ENCODE data around the gene MAGT1. TPM values are rescaled to one million over a fixed set of nuclear protein-coding genes. Genes with fewer than 3 reads are reported as not detected.
"Not testable (repeated sequence)": the region's sequence is repeated elsewhere in the genome, so short reads cannot be mapped to it uniquely, and the experiment has no call there.

Gene MAGT1
- total and polyA plus RNA-seq, 3 donors from 2014 or later = 25.0 to 31.2 (median 29.1) TPM

DNA sequence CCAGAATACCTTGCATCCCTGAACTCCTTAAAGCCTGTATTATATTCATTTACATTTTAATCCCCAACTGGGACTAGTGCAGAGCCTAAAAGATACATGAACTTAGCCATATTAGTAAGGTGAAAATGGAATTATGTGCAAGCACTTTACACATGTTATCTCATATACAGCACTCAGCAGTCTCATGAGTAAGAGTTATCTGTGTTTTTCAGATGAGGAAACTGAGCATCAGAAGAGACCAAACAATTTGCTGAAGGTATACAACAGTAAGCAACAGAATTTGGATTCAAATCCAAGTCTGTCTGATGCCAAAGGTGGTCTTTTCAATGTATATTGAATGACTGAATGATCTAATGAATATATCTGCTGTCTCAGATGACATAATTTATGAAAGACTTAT lies 27.6 kb upstream of the MAGT1 start:
- DNase-seq = no peak
- no peak overlapping the region for H3K4me3 ChIP-seq
- H3K4me1 ChIP-seq = no peaks in the 10 kb centered on the region
- TF ChIP-seq, protein P1, sequence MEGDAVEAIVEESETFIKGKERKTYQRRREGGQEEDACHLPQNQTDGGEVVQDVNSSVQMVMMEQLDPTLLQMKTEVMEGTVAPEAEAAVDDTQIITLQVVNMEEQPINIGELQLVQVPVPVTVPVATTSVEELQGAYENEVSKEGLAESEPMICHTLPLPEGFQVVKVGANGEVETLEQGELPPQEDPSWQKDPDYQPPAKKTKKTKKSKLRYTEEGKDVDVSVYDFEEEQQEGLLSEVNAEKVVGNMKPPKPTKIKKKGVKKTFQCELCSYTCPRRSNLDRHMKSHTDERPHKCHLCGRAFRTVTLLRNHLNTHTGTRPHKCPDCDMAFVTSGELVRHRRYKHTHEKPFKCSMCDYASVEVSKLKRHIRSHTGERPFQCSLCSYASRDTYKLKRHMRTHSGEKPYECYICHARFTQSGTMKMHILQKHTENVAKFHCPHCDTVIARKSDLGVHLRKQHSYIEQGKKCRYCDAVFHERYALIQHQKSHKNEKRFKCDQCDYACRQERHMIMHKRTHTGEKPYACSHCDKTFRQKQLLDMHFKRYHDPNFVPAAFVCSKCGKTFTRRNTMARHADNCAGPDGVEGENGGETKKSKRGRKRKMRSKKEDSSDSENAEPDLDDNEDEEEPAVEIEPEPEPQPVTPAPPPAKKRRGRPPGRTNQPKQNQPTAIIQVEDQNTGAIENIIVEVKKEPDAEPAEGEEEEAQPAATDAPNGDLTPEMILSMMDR (IDR thresholded peaks at IDR 0.05) = no peak
- TF ChIP-seq POLR2A (IDR thresholded peaks at IDR 0.05) = no peak
- intact Hi-C loops (cut with DNase I; ENCODE audit: low total_unique reads) = no loop called here
- H3K27ac ChIP-seq = no peak overlapping the region
- H3K36me3 ChIP-seq (ENCODE audit: low read depth, missing control alignments) = no peaks in the 10 kb centered on the region
- H3K9me3 ChIP-seq = no peaks in the 10 kb centered on the region
- H3K27me3 ChIP-seq = no peaks in the 10 kb centered on the region

DNA sequence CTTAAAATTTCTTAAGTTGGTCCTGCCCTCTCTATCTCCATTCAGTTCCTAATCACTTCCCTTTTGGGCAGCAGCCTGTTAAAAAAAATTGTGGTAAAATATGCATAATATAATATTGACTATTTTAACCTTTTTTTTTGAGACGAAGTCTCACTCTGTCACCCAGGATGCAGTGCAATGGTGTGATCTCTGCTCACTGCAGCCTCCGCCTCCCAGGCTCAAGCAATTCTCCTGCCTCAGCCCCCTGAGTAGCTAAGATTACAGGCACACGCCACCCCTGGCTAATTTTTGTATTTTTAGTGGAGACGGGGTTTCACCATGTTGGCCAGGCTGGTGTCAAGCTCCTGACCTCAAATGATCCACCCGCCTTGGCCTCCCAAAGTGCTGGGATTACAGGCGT lies 24.1 kb upstream of the MAGT1 start:
- H3K4me3 ChIP-seq; intact Hi-C loops (cut with DNase I; ENCODE audit: low total_unique reads); H3K9me3 ChIP-seq; DNase-seq; H3K36me3 ChIP-seq (ENCODE audit: low read depth, missing control alignments); H3K4me1 ChIP-seq; H3K27me3 ChIP-seq; H3K27ac ChIP-seq: not testable (repeated sequence)
- WGBS, 2 donors = 74 to 83% methylated on average over 5 to 6 of the region's 6 CpGs

DNA sequence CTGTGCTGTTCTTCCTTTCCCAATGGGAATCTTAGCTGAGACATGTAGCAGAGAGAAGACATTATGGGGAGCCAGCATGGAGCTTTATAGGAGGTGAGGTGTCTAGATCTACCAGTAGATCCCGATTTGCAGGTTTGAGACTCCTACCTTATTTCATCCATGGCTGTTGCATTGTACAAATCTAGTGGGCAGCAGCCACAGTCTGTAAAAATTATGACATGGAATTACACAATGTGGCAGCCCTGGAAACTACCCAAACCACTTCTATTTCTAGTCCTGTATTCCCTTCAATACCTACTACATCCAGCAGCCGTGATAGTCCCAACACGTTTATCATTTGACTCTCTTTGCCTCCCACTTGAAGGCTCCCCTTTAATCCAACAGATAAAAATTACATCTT lies 23.3 kb upstream of the MAGT1 start:
- Histone ChIP-seq H3K9me3 (no peaks in the 10 kb centered on the region), H3K4me3 (no peak overlapping the region), H3K27me3 (no peaks in the 10 kb centered on the region), H3K36me3 (ENCODE audit: low read depth, missing control alignments) (no peaks in the 10 kb centered on the region), H3K4me1 (no peaks in the 10 kb centered on the region), H3K27ac (no peak overlapping the region)
- WGBS, 2 donors = 57 to 64% methylated on average over 3 of the region's 3 CpGs
- DNase-seq = no peak
- intact Hi-C loops (cut with DNase I; ENCODE audit: low total_unique reads) = no loop called here
- TF ChIP-seq, protein P1 (IDR thresholded peaks at IDR 0.05) = no peak
- no peak for TF ChIP-seq POLR2A (IDR thresholded peaks at IDR 0.05)

DNA sequence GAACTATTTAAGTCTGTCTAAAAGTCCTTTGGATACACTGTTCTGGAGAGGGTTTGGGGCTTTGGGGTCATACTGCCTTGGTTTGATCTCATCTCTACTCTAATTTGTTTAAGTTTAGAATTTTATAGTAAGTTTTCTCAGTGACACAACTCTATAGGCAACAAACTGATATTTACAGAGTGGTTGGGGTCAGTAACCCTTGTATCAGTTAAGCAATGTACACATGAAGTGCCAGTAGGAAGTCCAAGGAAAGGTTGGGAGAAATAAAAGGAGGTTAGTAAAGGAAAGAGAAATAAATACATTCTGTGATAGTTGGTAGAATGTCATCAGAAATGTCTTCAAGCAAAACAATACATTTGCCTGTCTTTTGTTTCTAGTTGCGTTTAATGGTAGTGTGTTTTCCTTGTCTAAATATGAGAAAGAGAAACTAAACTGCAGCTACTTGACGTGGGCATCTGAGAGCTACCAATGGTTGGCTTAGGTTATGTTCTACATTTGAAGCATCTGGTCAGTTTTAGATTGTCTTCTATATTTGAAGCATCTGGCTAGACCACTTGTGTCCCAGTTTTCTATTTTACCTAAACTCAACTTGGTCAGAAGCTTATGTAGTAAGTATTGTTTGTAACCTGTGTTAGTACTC lies 22.2 kb upstream of the MAGT1 start:
- DNase-seq = no peak

DNA sequence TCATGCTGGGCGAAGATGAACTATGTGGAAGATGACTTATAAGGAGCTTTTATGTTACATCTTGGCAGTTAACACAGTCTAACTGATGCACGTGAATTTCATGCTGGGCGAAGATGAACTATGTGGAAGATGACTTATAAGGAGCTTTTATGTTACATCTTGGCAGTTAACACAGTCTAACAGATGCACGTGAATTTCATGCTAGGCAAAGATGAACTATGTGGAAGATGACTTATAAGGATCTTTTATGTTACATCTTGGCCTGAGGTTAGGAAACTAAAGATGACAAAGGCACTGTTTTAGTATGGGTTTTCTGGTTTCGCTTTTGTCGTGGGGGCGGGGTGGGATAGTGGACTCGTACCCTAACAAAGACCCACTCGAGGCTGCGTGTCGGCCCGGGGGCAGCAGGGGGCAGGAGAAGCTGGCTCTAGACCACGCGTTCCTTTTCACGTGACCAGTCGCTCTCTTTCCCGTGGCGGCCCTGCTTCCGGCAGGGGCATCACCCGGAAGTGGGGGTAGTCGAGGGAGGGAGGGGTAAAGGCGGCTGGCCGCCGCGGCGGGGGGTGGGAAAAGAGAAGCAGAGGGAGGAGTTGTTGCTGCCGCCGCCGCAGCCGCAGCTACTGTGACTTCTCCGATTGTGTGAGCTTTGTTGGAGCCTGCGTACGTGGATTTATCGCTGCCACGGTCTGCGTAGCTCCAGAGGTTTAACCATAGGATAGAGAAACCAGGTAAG lies 15.0 kb upstream of the MAGT1 start, which contains the start of gene ATP7A:
TSS of gene ATP7A (plus strand) at position 586 of the 733 bp plus-strand sequence. CDS start 60,949 bp downstream, outside the sequence.
- WGBS, 2 donors = 0 to 2% methylated on average over 14 to 36 of the region's 36 CpGs
- peak; percentile 88 for DNase-seq
- TF ChIP-seq POLR2A (IDR thresholded peaks at IDR 0.05) = no peak
- TF ChIP-seq, protein P1 (IDR thresholded peaks at IDR 0.05) = peak in 2 of 3 experiments; percentile 25 to 37
- H3K4me1 ChIP-seq = no peaks in the 10 kb centered on the region
- peak within 1 kb of the TSS; percentile 76 to 77 for H3K27ac ChIP-seq
- peak within 1 kb of the TSS; percentile 57 to 68 for H3K4me3 ChIP-seq
- no peaks in the 10 kb centered on the region for H3K27me3 ChIP-seq
- H3K36me3 ChIP-seq (ENCODE audit: low read depth, missing control alignments) = no peaks in the 10 kb centered on the region
- no peaks in the 10 kb centered on the region for H3K9me3 ChIP-seq
- intact Hi-C loops (cut with DNase I; ENCODE audit: low total_unique reads) = no loop called here

More for the DNA sequence above, 22.2 kb upstream of the MAGT1 start:
- Histone ChIP-seq H3K9me3 (no peaks in the 10 kb centered on the region), H3K27ac (no peak overlapping the region), H3K4me3 (no peak overlapping the region), H3K27me3 (no peaks in the 10 kb centered on the region), H3K4me1 (no peaks in the 10 kb centered on the region), H3K36me3 (ENCODE audit: low read depth, missing control alignments) (no peaks in the 10 kb centered on the region)
- 69 to 74% methylated on average over 2 of the region's 2 CpGs for WGBS, 2 donors
- no peak for TF ChIP-seq POLR2A (IDR thresholded peaks at IDR 0.05)
- TF ChIP-seq, protein P1 (IDR thresholded peaks at IDR 0.05) = no peak
- intact Hi-C loops (cut with DNase I; ENCODE audit: low total_unique reads) = no loop called here
